Astrocyte (in vitro differentiated cells and primary cell): ENCODE results near the gene SPTBN1. TPM values are rescaled to one million over a fixed set of nuclear protein-coding genes. Genes with fewer than 3 reads are reported as not detected.

Source experiments
- DNase-seq: peaks from one replicate; pipeline ENCODE4 v3.0.0-alpha.2; 2010; ENCODE audit warnings: low read depth
- FAIRE-seq: peaks from 2 replicates; lab custom pipeline; 2011; peaks lifted over from hg19 to GRCh38; lab: Jason Lieb, UNC
- H2AFZ ChIP-seq: 2 replicates; pipeline ENCODE4 v1.6.0; 2012; ENCODE audit warnings: low read depth, low read length, inconsistent platforms
- H3K27ac ChIP-seq: 2 replicates; pipeline ENCODE4 v1.5.1; 2011; ENCODE audit warnings: low read depth, low read length, inconsistent platforms
- H3K27me3 ChIP-seq: 2 replicates; pipeline ENCODE4 v1.6.0; 2011; ENCODE audit warnings: low read length, inconsistent platforms; ENCODE audit not compliant: insufficient read depth
- H3K36me3 ChIP-seq: 2 replicates; pipeline ENCODE4 v1.5.1; 2011; ENCODE audit warnings: low read length, inconsistent platforms; ENCODE audit not compliant: insufficient read depth
- H3K4me1 ChIP-seq: 2 replicates; pipeline ENCODE4 v1.5.1; 2011; ENCODE audit warnings: low read length, inconsistent platforms; ENCODE audit not compliant: insufficient read depth
- H3K4me2 ChIP-seq: 2 replicates; pipeline ENCODE4 v1.6.0; 2012; ENCODE audit warnings: low read length, inconsistent platforms
- H3K4me3 ChIP-seq: 2 replicates; pipeline ENCODE4 v1.5.1; 2011; ENCODE audit warnings: low read depth, mild to moderate bottlenecking, low read length, inconsistent platforms; ENCODE audit not compliant: insufficient read depth
- H3K79me2 ChIP-seq: 2 replicates; pipeline ENCODE4 v1.6.0; 2012; ENCODE audit warnings: mild to moderate bottlenecking, low read length, inconsistent platforms; ENCODE audit not compliant: insufficient read depth
- H3K9ac ChIP-seq: 2 replicates; pipeline ENCODE4 v1.6.0; 2012; ENCODE audit warnings: mild to moderate bottlenecking, low read length, inconsistent platforms
- H3K9me3 ChIP-seq: 2 replicates; pipeline ENCODE4 v1.5.1; 2012; ENCODE audit warnings: low read depth, mild to moderate bottlenecking, low read length, inconsistent platforms; ENCODE audit not compliant: insufficient read depth
- H4K20me1 ChIP-seq: 2 replicates; pipeline ENCODE4 v1.6.0; 2012; ENCODE audit warnings: low read length, inconsistent platforms; ENCODE audit not compliant: insufficient read depth
- H3K27ac Mint-ChIP-seq: one replicate; pipeline ENCODE4 v1.8.0; 2021; ENCODE audit warnings: mild to moderate bottlenecking, mixed read lengths; ENCODE audit not compliant: unreplicated experiment
- H3K27me3 Mint-ChIP-seq: one replicate; pipeline ENCODE4 v1.8.0; 2021; ENCODE audit warnings: low read depth, mixed read lengths; ENCODE audit not compliant: unreplicated experiment
- H3K36me3 Mint-ChIP-seq: one replicate; pipeline ENCODE4 v1.8.0; 2021; ENCODE audit warnings: low read depth, mixed read lengths; ENCODE audit not compliant: unreplicated experiment
- H3K4me1 Mint-ChIP-seq: one replicate; pipeline ENCODE4 v1.8.0; 2021; ENCODE audit warnings: low read depth, mixed read lengths; ENCODE audit not compliant: unreplicated experiment
- H3K4me3 Mint-ChIP-seq: one replicate; pipeline ENCODE4 v1.8.0; 2021; ENCODE audit warnings: mild to moderate bottlenecking, moderate library complexity, mixed read lengths; ENCODE audit not compliant: unreplicated experiment
- H3K9me3 Mint-ChIP-seq: one replicate; pipeline ENCODE4 v1.8.0; 2021; ENCODE audit warnings: mild to moderate bottlenecking, mixed read lengths; ENCODE audit not compliant: unreplicated experiment
- CTCF ChIP-seq: IDR thresholded peaks from 2 replicates; pipeline ENCODE4 v1.5.1; 2011; ENCODE audit warnings: low read depth, mild to moderate bottlenecking, inconsistent platforms, low read length, moderate library complexity; ENCODE audit not compliant: insufficient read depth
- EZH2 ChIP-seq: IDR thresholded peaks from 2 replicates; pipeline ENCODE4 v1.6.1; 2012; ENCODE audit warnings: mild to moderate bottlenecking, low read length, inconsistent platforms; ENCODE audit not compliant: insufficient read depth
- total RNA-seq: library from RNA; stranded (reverse); gene quantifications from 2 replicates; pipeline ENCODE4 v1.2.1, GENCODE V29; 2021

The SPTBN1 gene
- total RNA-seq, 1 donor from 2014 or later: 311 TPM

- peaks cover 3% of the 10 kb centered on the region for H3K27me3 Mint-ChIP-seq
- no peak overlapping the region for H2AFZ ChIP-seq
- H3K4me3 Mint-ChIP-seq: no peak overlapping the region
- no peaks in the 10 kb centered on the region for H4K20me1 ChIP-seq
- H3K4me2 ChIP-seq: no peak overlapping the region
- H3K79me2 ChIP-seq: no peaks in the 10 kb centered on the region
- no peaks in the 10 kb centered on the region for H3K36me3 Mint-ChIP-seq
- H3K27me3 ChIP-seq: no peaks in the 10 kb centered on the region
- H3K27ac ChIP-seq: no peak overlapping the region
- H3K9me3 ChIP-seq: no peaks in the 10 kb centered on the region
- no peaks in the 10 kb centered on the region for H3K4me1 Mint-ChIP-seq
- H3K36me3 ChIP-seq: no peaks in the 10 kb centered on the region
- H3K4me1 ChIP-seq: no peaks in the 10 kb centered on the region
- FAIRE-seq (no peak), DNase-seq (no peak)
- no peak overlapping the region for H3K4me3 ChIP-seq
- H3K9me3 Mint-ChIP-seq: peaks cover 5% of the 10 kb centered on the region
- no peak overlapping the region for H3K27ac Mint-ChIP-seq
- TF ChIP-seq EZH2: no peak
- TF ChIP-seq CTCF: no peak
- H3K9ac ChIP-seq: no peak overlapping the region
These were observed 236.4 kb downstream of the SPTBN1 start for GRCh38 chr2:54692556-54692955.

- H3K36me3 Mint-ChIP-seq: no peaks in the 10 kb centered on the region
- no peak for FAIRE-seq
These were observed 239.3 kb downstream of the SPTBN1 start for GRCh38 chr2:54695378-54695777.

More at GRCh38 chr2:54695378-54695777, 239.3 kb downstream of the SPTBN1 start:
- Histone ChIP-seq H3K36me3 (no peaks in the 10 kb centered on the region), H3K9me3 (no peaks in the 10 kb centered on the region), H4K20me1 (no peaks in the 10 kb centered on the region), H3K27me3 (no peaks in the 10 kb centered on the region), H3K4me2 (no peak overlapping the region), H2AFZ (no peak overlapping the region), H3K9ac (no peak overlapping the region), H3K4me1 (no peaks in the 10 kb centered on the region), H3K79me2 (no peaks in the 10 kb centered on the region), H3K27ac (no peak overlapping the region), H3K4me3 (no peak overlapping the region)
- no peak for TF ChIP-seq CTCF
- TF ChIP-seq EZH2: no peak
- Mint-ChIP-seq H3K27ac (no peak overlapping the region), H3K4me1 (no peaks in the 10 kb centered on the region), H3K4me3 (no peak overlapping the region), H3K9me3 (peaks cover 8% of the 10 kb centered on the region), H3K27me3 (no peaks in the 10 kb centered on the region)
- no peak for DNase-seq
